ENCODE measurements around the gene CROT.

GRCh38 chr7:87359366-87359765, 13.9 kb downstream of the CROT start:
- TF ChIP-seq CTCF (IDR thresholded peaks at IDR 0.05): no peak
- no peak for TF ChIP-seq POLR2A (IDR thresholded peaks at IDR 0.05)
- TF ChIP-seq EP300 (IDR thresholded peaks at IDR 0.05): no peak
